ENCODE data around the gene ANKRD7. TPM values are rescaled to one million over a fixed set of nuclear protein-coding genes. Genes with fewer than 3 reads are reported as not detected.

Gene ANKRD7
- polyA plus RNA-seq, 1 of the 3 experiments (the other 2 are of a cell fraction) = 0.44 TPM

- H3F3A ChIP-seq (replicated peaks; ENCODE audit: insufficient read depth) = no peaks in the 10 kb centered on the region
- no peak overlapping the region for H2AFZ ChIP-seq (ENCODE audit: low read depth)
- H3K4me1 ChIP-seq (ENCODE audit: control insufficient read depth in 1 of 2, insufficient read depth in 2 of 2, low read depth in 1 of 2, low read length in 1 of 2) = no peaks in the 10 kb centered on the region
- no peaks in the 10 kb centered on the region for H3K9me2 ChIP-seq
- no peak for TF ChIP-seq SMC3 (IDR thresholded peaks at IDR 0.05; ENCODE audit: low read depth, low read length)
- no peak for TF ChIP-seq USF1 (IDR thresholded peaks at IDR 0.05; ENCODE audit: borderline replicate concordance, low read depth)
- TF ChIP-seq TAF1 (IDR thresholded peaks at IDR 0.05; ENCODE audit: borderline replicate concordance, low read depth, low read length) = no peak
- TF ChIP-seq MXI1 (IDR thresholded peaks at IDR 0.05; ENCODE audit: low read depth, low read length) = no peak
- TF ChIP-seq TCF12 (IDR thresholded peaks at IDR 0.05) = no peak
- TF ChIP-seq, protein P1, sequence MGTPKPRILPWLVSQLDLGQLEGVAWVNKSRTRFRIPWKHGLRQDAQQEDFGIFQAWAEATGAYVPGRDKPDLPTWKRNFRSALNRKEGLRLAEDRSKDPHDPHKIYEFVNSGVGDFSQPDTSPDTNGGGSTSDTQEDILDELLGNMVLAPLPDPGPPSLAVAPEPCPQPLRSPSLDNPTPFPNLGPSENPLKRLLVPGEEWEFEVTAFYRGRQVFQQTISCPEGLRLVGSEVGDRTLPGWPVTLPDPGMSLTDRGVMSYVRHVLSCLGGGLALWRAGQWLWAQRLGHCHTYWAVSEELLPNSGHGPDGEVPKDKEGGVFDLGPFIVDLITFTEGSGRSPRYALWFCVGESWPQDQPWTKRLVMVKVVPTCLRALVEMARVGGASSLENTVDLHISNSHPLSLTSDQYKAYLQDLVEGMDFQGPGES (IDR thresholded peaks at IDR 0.05; ENCODE audit: low read depth, low read length) = no peak
- no peak for TF ChIP-seq RCOR1 (IDR thresholded peaks at IDR 0.05; ENCODE audit: low read length)
- TF ChIP-seq FOXJ3 (CRISPR knock-in tag; IDR thresholded peaks at IDR 0.05) = no peak
- TF ChIP-seq SIN3A (IDR thresholded peaks at IDR 0.05; ENCODE audit: borderline replicate concordance, low read depth, low read length) = no peak
- TF ChIP-seq, protein P2, sequence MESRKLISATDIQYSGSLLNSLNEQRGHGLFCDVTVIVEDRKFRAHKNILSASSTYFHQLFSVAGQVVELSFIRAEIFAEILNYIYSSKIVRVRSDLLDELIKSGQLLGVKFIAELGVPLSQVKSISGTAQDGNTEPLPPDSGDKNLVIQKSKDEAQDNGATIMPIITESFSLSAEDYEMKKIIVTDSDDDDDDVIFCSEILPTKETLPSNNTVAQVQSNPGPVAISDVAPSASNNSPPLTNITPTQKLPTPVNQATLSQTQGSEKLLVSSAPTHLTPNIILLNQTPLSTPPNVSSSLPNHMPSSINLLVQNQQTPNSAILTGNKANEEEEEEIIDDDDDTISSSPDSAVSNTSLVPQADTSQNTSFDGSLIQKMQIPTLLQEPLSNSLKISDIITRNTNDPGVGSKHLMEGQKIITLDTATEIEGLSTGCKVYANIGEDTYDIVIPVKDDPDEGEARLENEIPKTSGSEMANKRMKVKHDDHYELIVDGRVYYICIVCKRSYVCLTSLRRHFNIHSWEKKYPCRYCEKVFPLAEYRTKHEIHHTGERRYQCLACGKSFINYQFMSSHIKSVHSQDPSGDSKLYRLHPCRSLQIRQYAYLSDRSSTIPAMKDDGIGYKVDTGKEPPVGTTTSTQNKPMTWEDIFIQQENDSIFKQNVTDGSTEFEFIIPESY (IDR thresholded peaks at IDR 0.05; ENCODE audit: borderline replicate concordance, low read depth) = no peak
- no peak for TF ChIP-seq REST (IDR thresholded peaks at IDR 0.05; ENCODE audit: low read depth, low read length)
- TF ChIP-seq YY1 (IDR thresholded peaks at IDR 0.05; ENCODE audit: low read depth) = no peak
- TF ChIP-seq POLR2AphosphoS5 (IDR thresholded peaks at IDR 0.05; ENCODE audit: low read depth, low read length) = no peak
- TF ChIP-seq MEF2A (IDR thresholded peaks at IDR 0.05; ENCODE audit: borderline replicate concordance, low read depth) = no peak
- no peak for TF ChIP-seq MAX (IDR thresholded peaks at IDR 0.05; ENCODE audit: low read depth)
- no peak for TF ChIP-seq FOXM1 (IDR thresholded peaks at IDR 0.05; ENCODE audit: low read depth)
- H3K79me2 ChIP-seq (ENCODE audit: insufficient read depth) = no peaks in the 10 kb centered on the region
- no peaks in the 10 kb centered on the region for H3K27me3 ChIP-seq (ENCODE audit: insufficient read depth)
- H3K36me3 ChIP-seq (replicated peaks in 1 of 2; ENCODE audit: control insufficient read depth in 1 of 2, insufficient read depth in 2 of 2, low read length in 1 of 2) = no peaks in the 10 kb centered on the region
- no peak overlapping the region for H3K4me2 ChIP-seq
- DNase-seq = no peak
- H4K20me1 ChIP-seq (ENCODE audit: insufficient read depth) = no peaks in the 10 kb centered on the region
- H3K9ac ChIP-seq = no peak overlapping the region
- H3K4me3 ChIP-seq (ENCODE audit: low read depth in 2 of 2, low read length in 1 of 2) = no peak overlapping the region
- CTCF ChIA-PET = no interaction called here
- POLR2A ChIA-PET = no interaction called here
- no peak overlapping the region for H3K27ac ChIP-seq (ENCODE audit: low read depth in 2 of 2, low read length in 1 of 2)
- no peaks in the 10 kb centered on the region for H3K9me3 ChIP-seq
Observed at GRCh38 chr7:118288098-118288497, 63.6 kb downstream of the ANKRD7 start.
